Lung (tissue), 12 donors: ENCODE measurements around the gene CD63. TPM values are rescaled to one million over a fixed set of nuclear protein-coding genes. Genes with fewer than 3 reads are reported as not detected.

ENCODE experiments used
- ATAC-seq: fragments of 200-7000 bp; cut with Tn5 transposase; one replicate; pipeline ENCODE4 v1.9.1; 2020; ENCODE audit warnings: moderate number of reproducible peaks; ENCODE audit not compliant: insufficient read depth, low FRiP score
- DNase-seq, 3 donors: peaks; one replicate each; pipeline ENCODE4 v3.0.0-alpha.2; 2013 to 2017
- H3K27ac ChIP-seq, 2 donors: one replicate each; pipeline ENCODE4 v1.5.1; 2013; ENCODE audit warnings: mild to moderate bottlenecking in 2 of 2, moderate library complexity in 2 of 2, control low read depth in 1 of 2, inconsistent platforms in 1 of 2, low read depth in 1 of 2, low read length in 1 of 2
- H3K27me3 ChIP-seq, 3 donors: one replicate each; pipeline ENCODE4 v1.5.1; 2013; ENCODE audit warnings: low read length in 2 of 3; ENCODE audit not compliant: control insufficient read depth in 3 of 3, insufficient read depth in 3 of 3
- H3K36me3 ChIP-seq, 4 donors: one replicate each; pipeline ENCODE4 v1.5.1; 2013; ENCODE audit warnings: low read length in 4 of 4, mild to moderate bottlenecking in 1 of 4, moderate library complexity in 1 of 4; ENCODE audit not compliant: control insufficient read depth in 4 of 4, insufficient read depth in 4 of 4
- H3K4me1 ChIP-seq, 5 donors: one replicate each; pipeline ENCODE4 v1.5.1; 2013; ENCODE audit warnings: low read length in 5 of 5, mild to moderate bottlenecking in 2 of 5, moderate library complexity in 1 of 5; ENCODE audit not compliant: control insufficient read depth in 5 of 5, insufficient read depth in 5 of 5
- H3K4me3 ChIP-seq: one replicate; pipeline ENCODE4 v1.5.1; 2013; ENCODE audit warnings: mild to moderate bottlenecking, control low read depth, moderate library complexity
- H3K9ac ChIP-seq, 2 donors: one replicate each; pipeline ENCODE4 v1.5.1; 2013; ENCODE audit warnings: low read length in 2 of 2, control low read depth in 1 of 2; ENCODE audit not compliant: insufficient read depth in 1 of 2
- H3K9me3 ChIP-seq, 4 donors: one replicate each; pipeline ENCODE4 v1.5.1; 2013; ENCODE audit warnings: low read length in 3 of 4, mild to moderate bottlenecking in 1 of 4, moderate library complexity in 1 of 4; ENCODE audit not compliant: control insufficient read depth in 4 of 4, insufficient read depth in 3 of 4
- WGBS, 2 donors: extraction: QIAGEN DNeasy Blood & Tissue Kit; methylation state at CpG; one replicate each; pipeline ENCODE4 v1.1.7; 2013; 5-methylcytosine and 5-hydroxymethylcytosine counted together
- polyA plus RNA-seq, 2 donors: library from polyadenylated mRNA; stranded (reverse); fragments of 200-250 nt; gene quantifications; one replicate each; pipeline ENCODE4 v1.2.1, GENCODE V29; 2013
- total RNA-seq, 2 donors: library from RNA; depleted of rRNA in 1 of 2; stranded (reverse); fragments of >200 nt in 1 of 2; gene quantifications; one replicate each; pipeline ENCODE4 v1.2.1, GENCODE V29; 2014 to 2021
- TF ChIP-seq, protein P1 (sequence below): IDR thresholded peaks from 2 replicates; pipeline ENCODE4 v1.5.1; 2012; ENCODE audit warnings: mild to moderate bottlenecking; ENCODE audit errors: control extremely low read depth, extremely low read depth
- donor health status: control.
- donor health status: control.
- donor health status: Bipolar disorder and iron deficiency.
- donor health status: healthy.
- donor health status: DM: yes; HTN: yes; CAD: no.

The CD63 gene
- total and polyA plus RNA-seq, 4 donors = 516 to 2,824 (median 1,627) TPM

DNA sequence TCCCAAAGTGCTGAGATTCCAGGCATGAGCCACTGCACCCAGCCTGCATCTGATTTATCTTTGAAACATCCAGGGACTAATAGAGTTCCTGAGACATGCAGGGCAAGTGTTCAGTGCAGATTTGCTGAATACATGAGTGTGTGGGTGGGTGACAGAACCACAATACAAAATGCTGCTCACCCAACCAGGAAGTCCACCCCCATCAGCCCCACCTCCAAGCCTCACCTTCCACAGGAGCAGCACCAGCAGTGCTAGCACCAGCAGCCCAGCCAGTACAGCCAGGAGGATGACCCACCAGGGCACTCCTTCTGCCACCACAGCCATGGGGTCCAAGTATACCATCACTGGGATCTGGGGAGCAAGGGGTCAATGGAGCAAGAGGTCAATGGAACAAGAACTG, 41.1 kb downstream of the CD63 start:
- Histone ChIP-seq H3K4me1 (no peaks in the 10 kb centered on the region), H3K36me3 (peaks cover 0 to 5% (median 0%) of the 10 kb centered on the region in 4 donors), H3K4me3 (no peak overlapping the region), H3K27ac (no peak overlapping the region), H3K9ac (no peak overlapping the region), H3K9me3 (no peaks in the 10 kb centered on the region), H3K27me3 (no peaks in the 10 kb centered on the region)
- DNase-seq (no peak), ATAC-seq (no peak)
- TF ChIP-seq, protein P1, sequence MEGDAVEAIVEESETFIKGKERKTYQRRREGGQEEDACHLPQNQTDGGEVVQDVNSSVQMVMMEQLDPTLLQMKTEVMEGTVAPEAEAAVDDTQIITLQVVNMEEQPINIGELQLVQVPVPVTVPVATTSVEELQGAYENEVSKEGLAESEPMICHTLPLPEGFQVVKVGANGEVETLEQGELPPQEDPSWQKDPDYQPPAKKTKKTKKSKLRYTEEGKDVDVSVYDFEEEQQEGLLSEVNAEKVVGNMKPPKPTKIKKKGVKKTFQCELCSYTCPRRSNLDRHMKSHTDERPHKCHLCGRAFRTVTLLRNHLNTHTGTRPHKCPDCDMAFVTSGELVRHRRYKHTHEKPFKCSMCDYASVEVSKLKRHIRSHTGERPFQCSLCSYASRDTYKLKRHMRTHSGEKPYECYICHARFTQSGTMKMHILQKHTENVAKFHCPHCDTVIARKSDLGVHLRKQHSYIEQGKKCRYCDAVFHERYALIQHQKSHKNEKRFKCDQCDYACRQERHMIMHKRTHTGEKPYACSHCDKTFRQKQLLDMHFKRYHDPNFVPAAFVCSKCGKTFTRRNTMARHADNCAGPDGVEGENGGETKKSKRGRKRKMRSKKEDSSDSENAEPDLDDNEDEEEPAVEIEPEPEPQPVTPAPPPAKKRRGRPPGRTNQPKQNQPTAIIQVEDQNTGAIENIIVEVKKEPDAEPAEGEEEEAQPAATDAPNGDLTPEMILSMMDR = no peak

DNA sequence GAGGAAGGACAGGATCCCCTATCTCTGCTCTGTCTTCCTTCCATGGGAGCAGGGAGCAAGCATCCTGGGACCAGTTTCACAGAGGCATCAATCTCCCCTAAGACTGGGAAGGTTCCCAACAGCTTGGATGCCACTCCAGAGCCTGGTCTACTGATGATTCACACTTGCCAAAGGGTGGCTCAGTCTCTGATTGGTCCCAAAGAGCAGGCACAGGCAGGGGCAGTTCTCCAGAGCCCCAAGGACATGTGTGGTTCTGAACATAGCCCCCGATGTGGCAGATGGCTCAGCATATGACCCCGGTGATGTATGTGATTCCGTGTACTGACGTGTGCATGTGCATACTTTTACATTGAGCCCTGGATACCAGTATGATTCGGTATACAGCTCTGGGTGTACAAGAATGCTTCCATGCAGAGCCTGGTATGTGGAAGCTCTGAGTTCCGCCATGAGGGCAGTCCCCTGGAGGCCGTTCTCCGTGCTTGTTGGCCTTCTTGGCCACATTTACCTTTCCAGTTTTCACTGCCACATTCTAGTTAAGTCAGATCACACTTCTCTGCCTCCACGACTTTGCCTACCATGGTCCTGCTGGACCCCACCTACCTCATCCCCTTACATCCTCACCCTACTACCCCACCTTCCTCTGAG, 42.3 kb downstream of the CD63 start:
- no peaks in the 10 kb centered on the region for H3K27me3 ChIP-seq
- 92 to 93% methylated on average over 9 of the region's 9 CpGs for WGBS, 2 donors

DNA sequence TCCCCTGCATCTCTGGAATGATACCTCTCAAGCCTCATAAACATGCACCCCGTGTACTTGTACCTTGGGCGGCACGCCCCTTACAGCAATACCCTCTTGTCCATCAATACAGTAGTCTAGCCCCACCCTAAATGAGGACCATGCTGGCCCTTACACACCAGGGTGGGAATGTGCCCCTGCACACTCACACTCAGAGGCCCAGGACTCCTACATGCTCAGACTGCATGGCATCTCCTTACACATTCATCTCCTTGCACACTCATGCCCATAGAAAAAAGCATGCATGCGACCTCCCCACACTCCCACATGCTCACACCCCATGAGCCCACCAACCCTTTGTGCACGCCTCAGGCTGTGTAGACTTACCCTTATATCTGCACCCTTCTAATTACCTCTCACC, 43.1 kb downstream of the CD63 start:
- Histone ChIP-seq H3K4me3 (no peak overlapping the region), H3K9ac (no peak overlapping the region), H3K9me3 (no peaks in the 10 kb centered on the region), H3K36me3 (peaks cover 0 to 5% (median 0%) of the 10 kb centered on the region in 4 donors), H3K27ac (no peak overlapping the region), H3K4me1 (peaks cover 0 to 5% (median 0%) of the 10 kb centered on the region in 5 donors), H3K27me3 (no peaks in the 10 kb centered on the region)
- TF ChIP-seq, protein P1 = no peak
- WGBS, 2 donors = 90 to 94% methylated on average over 5 of the region's 5 CpGs
- ATAC-seq = no peak
- no peak for DNase-seq

More for the DNA sequence above, 42.3 kb downstream of the CD63 start:
- Histone ChIP-seq H3K4me3 (no peak overlapping the region), H3K4me1 (peaks cover 0 to 3% (median 0%) of the 10 kb centered on the region in 5 donors), H3K27ac (no peak overlapping the region), H3K9me3 (no peaks in the 10 kb centered on the region), H3K9ac (no peak overlapping the region), H3K36me3 (peaks cover 0 to 5% (median 0%) of the 10 kb centered on the region in 4 donors)
- ATAC-seq (no peak), DNase-seq (no peak)
- TF ChIP-seq, protein P1 = no peak
